Trophoblast cell (in vitro differentiated cells and primary cell): Measurements from ENCODE around the gene PRR16.

Source experiments
- DNase-seq, 2 donors: peaks; one replicate each; pipeline ENCODE4 v3.0.0-alpha.2; 2016
- H2AFZ ChIP-seq: 2 replicates; pipeline ENCODE4 v1.6.1; 2013; ENCODE audit warnings: low read length, moderate library complexity, mild to moderate bottlenecking; ENCODE audit not compliant: insufficient read depth, poor library complexity
- H2AK5ac ChIP-seq: 2 replicates; pipeline ENCODE4 v1.6.1; 2013; ENCODE audit warnings: mild to moderate bottlenecking, low read length
- H2BK120ac ChIP-seq: 2 replicates; pipeline ENCODE4 v1.6.1; 2013; ENCODE audit warnings: low read length, mild to moderate bottlenecking, moderate library complexity; ENCODE audit not compliant: insufficient read depth, poor library complexity
- H2BK12ac ChIP-seq: 2 replicates; pipeline ENCODE4 v1.6.1; 2013; ENCODE audit warnings: mild to moderate bottlenecking, low read length, moderate library complexity
- H2BK5ac ChIP-seq: 2 replicates; pipeline ENCODE4 v1.6.1; 2013; ENCODE audit warnings: low read length, low read depth, moderate library complexity, mild to moderate bottlenecking; ENCODE audit not compliant: poor library complexity
- H3K14ac ChIP-seq: 2 replicates; pipeline ENCODE4 v1.6.1; 2013; ENCODE audit warnings: mild to moderate bottlenecking, low read length
- H3K18ac ChIP-seq: 2 replicates; pipeline ENCODE4 v1.6.1; 2013; ENCODE audit warnings: mild to moderate bottlenecking, low read length
- H3K23ac ChIP-seq: 2 replicates; pipeline ENCODE4 v1.6.1; 2013; ENCODE audit warnings: low read length
- H3K27ac ChIP-seq: 2 replicates; pipeline ENCODE4 v1.5.1; 2013; ENCODE audit warnings: low read depth, mild to moderate bottlenecking, inconsistent platforms, low read length, moderate library complexity
- H3K27me3 ChIP-seq: 2 replicates; pipeline ENCODE4 v1.6.1; 2013; ENCODE audit warnings: inconsistent platforms, mild to moderate bottlenecking, low read length, moderate library complexity; ENCODE audit not compliant: insufficient read depth
- H3K36me3 ChIP-seq, 2 experiments: 1 replicate in 1 of 2; 2 replicates in 1 of 2; pipeline ENCODE4 v1.6.1; 2013; ENCODE audit warnings: low read length in 2 of 2, mild to moderate bottlenecking in 2 of 2, moderate library complexity in 1 of 2; ENCODE audit not compliant: insufficient read depth in 2 of 2, control insufficient read depth in 1 of 2
- H3K4ac ChIP-seq: 2 replicates; pipeline ENCODE4 v1.6.1; 2013; ENCODE audit warnings: low read depth, mild to moderate bottlenecking, low read length, moderate library complexity
- H3K4me1 ChIP-seq, 2 experiments: 1 replicate in 1 of 2; 2 replicates in 1 of 2; pipeline ENCODE4 v1.6.1; 2013; ENCODE audit warnings: low read length in 2 of 2, mild to moderate bottlenecking in 2 of 2, moderate library complexity in 1 of 2; ENCODE audit not compliant: insufficient read depth in 2 of 2, control insufficient read depth in 1 of 2
- H3K4me2 ChIP-seq: 2 replicates; pipeline ENCODE4 v1.6.1; 2013; ENCODE audit warnings: inconsistent platforms, mild to moderate bottlenecking, low read length, moderate library complexity
- H3K4me3 ChIP-seq: 2 replicates; pipeline ENCODE4 v1.5.1; 2013; ENCODE audit warnings: mild to moderate bottlenecking, low read depth, low read length, inconsistent platforms
- H3K79me1 ChIP-seq: one replicate; pipeline ENCODE4 v1.6.1; 2013; ENCODE audit warnings: low read length
- H3K79me2 ChIP-seq: 2 replicates; pipeline ENCODE4 v1.6.1; 2013; ENCODE audit warnings: low read length, mild to moderate bottlenecking; ENCODE audit not compliant: control insufficient read depth, insufficient read depth, poor library complexity
- H3K9ac ChIP-seq: 2 replicates; pipeline ENCODE4 v1.6.1; 2013; ENCODE audit warnings: mild to moderate bottlenecking, low read length
- H3K9me3 ChIP-seq: 2 replicates; pipeline ENCODE4 v1.6.1; 2013; ENCODE audit warnings: low read depth, mild to moderate bottlenecking, control low read depth, inconsistent platforms, low read length; ENCODE audit not compliant: insufficient read depth
- H4K12ac ChIP-seq: 2 replicates; pipeline ENCODE4 v1.6.1; 2013; ENCODE audit warnings: low read depth, mild to moderate bottlenecking, low read length, moderate library complexity
- H4K8ac ChIP-seq: 2 replicates; pipeline ENCODE4 v1.6.1; 2013; ENCODE audit warnings: low read depth, mild to moderate bottlenecking, low read length, moderate library complexity
- H4K91ac ChIP-seq: one replicate; pipeline ENCODE4 v1.6.1; 2013; ENCODE audit warnings: low read depth, mild to moderate bottlenecking, low read length, moderate library complexity
- WGBS: extraction: QIAGEN DNeasy Blood & Tissue Kit; methylation state at CpG from one replicate; pipeline ENCODE4 v1.1.7; 2013; ENCODE audit warnings: missing lambda C conversion rate; ENCODE audit not compliant: insufficient read length, insufficient coverage; ENCODE audit errors: extremely low coverage; 5-methylcytosine and 5-hydroxymethylcytosine counted together

Gene PRR16

DNA sequence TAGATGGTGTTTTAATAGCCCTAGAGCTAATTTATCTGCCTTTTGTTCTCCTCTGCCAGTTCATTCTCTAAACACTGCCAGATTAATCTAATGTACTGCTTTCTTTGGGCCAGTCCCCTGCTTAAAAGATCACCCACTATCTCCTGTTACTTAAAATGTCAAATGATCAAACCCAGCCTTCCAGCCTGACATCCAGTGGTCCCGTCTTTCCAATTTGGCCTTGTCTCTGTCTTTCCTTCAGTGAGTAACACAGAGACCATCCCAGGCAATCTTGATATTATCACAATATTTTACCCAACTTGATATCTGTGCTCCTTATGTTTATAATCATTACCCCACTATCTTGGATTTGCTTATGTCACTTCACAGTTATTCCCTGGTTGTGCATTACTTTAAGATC is 12.0 kb downstream of the PRR16 start:
- Histone ChIP-seq H3K23ac (no peak overlapping the region), H3K4me1 (no peaks in the 10 kb centered on the region), H4K8ac (no peak overlapping the region), H4K91ac (no peak overlapping the region), H3K4me2 (no peak overlapping the region), H2AFZ (no peak overlapping the region), H2BK12ac (no peak overlapping the region), H3K79me2 (no peaks in the 10 kb centered on the region), H3K27me3 (no peaks in the 10 kb centered on the region), H3K4ac (no peak overlapping the region), H3K79me1 (no peaks in the 10 kb centered on the region), H3K9me3 (no peaks in the 10 kb centered on the region), H3K27ac (no peak overlapping the region), H3K18ac (no peak overlapping the region), H2AK5ac (no peak overlapping the region), H3K14ac (no peak overlapping the region), H3K4me3 (no peak overlapping the region), H3K36me3 (no peaks in the 10 kb centered on the region), H3K9ac (no peak overlapping the region), H4K12ac (no peak overlapping the region), H2BK120ac (no peak overlapping the region), H2BK5ac (no peak overlapping the region)
- DNase-seq = no peak
- WGBS = no CpG with 5 or more reads among the region's 1 CpG

DNA sequence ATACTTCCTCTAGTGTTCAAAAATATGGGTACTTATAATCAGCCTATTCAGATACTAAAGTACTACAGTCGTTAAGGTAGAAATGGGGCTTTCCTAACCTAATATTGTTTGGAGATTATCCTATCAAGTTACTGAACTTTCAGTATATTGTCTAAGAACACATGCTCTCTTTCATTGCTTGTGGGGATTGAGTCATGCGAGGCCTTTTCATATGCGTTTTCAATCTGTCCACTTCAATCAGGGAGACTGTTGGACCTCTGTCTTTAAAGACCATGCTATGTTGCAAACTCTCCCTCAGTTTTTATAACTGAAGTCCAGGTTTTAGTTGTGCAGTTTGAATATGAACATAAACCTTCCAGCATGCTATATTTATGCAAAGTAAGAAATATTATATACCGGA is 15.0 kb downstream of the PRR16 start:
- no peaks in the 10 kb centered on the region for H3K27me3 ChIP-seq
- no peaks in the 10 kb centered on the region for H3K79me1 ChIP-seq
- no peak overlapping the region for H3K18ac ChIP-seq
- no peak overlapping the region for H3K4me2 ChIP-seq
- no peak overlapping the region for H3K27ac ChIP-seq
- H2AFZ ChIP-seq = no peak overlapping the region
- H2AK5ac ChIP-seq = no peak overlapping the region
- no peak overlapping the region for H2BK120ac ChIP-seq
- no peak overlapping the region for H2BK12ac ChIP-seq
- no peak overlapping the region for H3K23ac ChIP-seq
- H4K91ac ChIP-seq = no peak overlapping the region
- H3K9ac ChIP-seq = no peak overlapping the region
- no peak overlapping the region for H4K8ac ChIP-seq
- no peaks in the 10 kb centered on the region for H3K79me2 ChIP-seq
- H3K9me3 ChIP-seq = no peaks in the 10 kb centered on the region
- no peak overlapping the region for H4K12ac ChIP-seq
- no CpG with 5 or more reads among the region's 4 CpGs for WGBS
- no peak overlapping the region for H3K4ac ChIP-seq
- no peak overlapping the region for H3K14ac ChIP-seq
- DNase-seq = no peak
- no peaks in the 10 kb centered on the region for H3K4me1 ChIP-seq
- no peak overlapping the region for H3K4me3 ChIP-seq
- no peak overlapping the region for H2BK5ac ChIP-seq
- no peaks in the 10 kb centered on the region for H3K36me3 ChIP-seq

DNA sequence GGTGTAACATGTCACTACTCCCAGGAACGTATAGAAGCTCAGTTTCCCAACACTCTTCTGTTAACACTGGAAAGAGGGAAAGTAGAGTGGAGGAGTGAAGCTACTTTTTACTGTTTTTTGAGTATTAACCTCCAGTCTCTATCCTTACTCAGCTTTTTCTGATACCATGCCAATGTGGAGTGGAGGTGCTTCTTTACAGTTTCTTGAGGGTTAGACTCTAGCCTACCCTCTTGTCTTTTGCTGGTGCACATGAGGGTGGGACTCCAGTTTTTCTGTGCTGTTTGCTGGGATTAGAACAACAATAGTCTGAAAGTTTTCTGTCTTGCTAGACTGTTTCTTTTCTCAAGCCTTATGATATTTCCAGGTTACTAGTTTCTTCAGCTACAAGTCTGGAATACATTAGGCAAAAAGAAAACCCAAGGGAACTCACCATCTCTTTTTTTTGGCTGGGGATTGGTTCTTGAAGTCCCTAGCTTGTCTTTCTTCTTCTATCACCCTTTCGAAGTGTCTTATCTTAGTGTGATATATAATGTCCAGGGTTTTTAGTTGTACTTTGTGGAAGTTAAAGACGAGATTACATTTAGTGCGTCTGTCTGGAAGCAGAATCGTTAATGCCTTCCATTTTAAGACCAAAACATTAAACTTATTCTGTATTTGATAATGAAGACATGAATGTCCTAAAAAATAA is 35.9 kb downstream of the PRR16 start:
- no peak overlapping the region for H4K12ac ChIP-seq
- no CpG with 5 or more reads among the region's 5 CpGs for WGBS
- no peak overlapping the region for H3K18ac ChIP-seq
- no peaks in the 10 kb centered on the region for H3K27me3 ChIP-seq
- H2AK5ac ChIP-seq = no peak overlapping the region
- no peaks in the 10 kb centered on the region for H3K4me1 ChIP-seq
- H3K9ac ChIP-seq = no peak overlapping the region
- H3K27ac ChIP-seq = no peak overlapping the region
- no peaks in the 10 kb centered on the region for H3K79me1 ChIP-seq
- no peak overlapping the region for H3K4me2 ChIP-seq
- H3K14ac ChIP-seq = no peak overlapping the region
- no peak for DNase-seq
- H4K91ac ChIP-seq = no peak overlapping the region
- H3K36me3 ChIP-seq = no peaks in the 10 kb centered on the region
- H3K4me3 ChIP-seq = no peak overlapping the region
- no peak overlapping the region for H3K23ac ChIP-seq
- H3K9me3 ChIP-seq = no peaks in the 10 kb centered on the region
- no peak overlapping the region for H2BK12ac ChIP-seq
- H2BK120ac ChIP-seq = no peak overlapping the region
- H2AFZ ChIP-seq = no peak overlapping the region
- H3K4ac ChIP-seq = no peak overlapping the region
- H4K8ac ChIP-seq = no peak overlapping the region
- no peaks in the 10 kb centered on the region for H3K79me2 ChIP-seq
- no peak overlapping the region for H2BK5ac ChIP-seq

DNA sequence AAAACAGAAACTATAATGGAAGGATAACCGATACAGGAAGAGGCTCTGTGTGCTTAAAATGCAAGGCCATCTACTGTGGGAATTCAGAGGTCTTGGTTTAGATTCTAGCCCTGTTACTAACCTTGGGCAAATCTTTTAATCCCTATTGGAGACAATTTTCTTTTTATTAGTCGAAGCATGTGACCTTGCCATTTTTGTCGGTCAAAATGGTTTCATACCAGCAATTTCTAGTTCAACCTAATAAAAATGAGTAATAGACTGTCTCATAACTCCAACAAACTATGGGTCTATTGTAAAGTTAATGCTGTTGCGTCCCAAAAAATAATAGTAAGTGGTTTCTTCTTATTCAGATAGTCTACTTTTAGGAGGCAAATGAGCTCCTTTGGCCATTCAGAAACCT is 38.4 kb downstream of the PRR16 start:
- Histone ChIP-seq H3K9ac (no peak overlapping the region), H2AFZ (no peak overlapping the region), H3K79me1 (no peaks in the 10 kb centered on the region), H3K18ac (no peak overlapping the region), H4K12ac (no peak overlapping the region), H3K4ac (no peak overlapping the region), H2BK5ac (no peak overlapping the region), H3K4me2 (no peak overlapping the region), H3K4me1 (no peaks in the 10 kb centered on the region), H3K79me2 (no peaks in the 10 kb centered on the region), H3K36me3 (no peaks in the 10 kb centered on the region), H2BK120ac (no peak overlapping the region), H3K4me3 (no peak overlapping the region), H4K91ac (no peak overlapping the region), H3K23ac (no peak overlapping the region), H2AK5ac (no peak overlapping the region), H4K8ac (no peak overlapping the region), H3K14ac (no peak overlapping the region), H3K27me3 (no peaks in the 10 kb centered on the region), H3K27ac (no peak overlapping the region), H3K9me3 (no peaks in the 10 kb centered on the region), H2BK12ac (no peak overlapping the region)
- DNase-seq = no peak
- WGBS = no CpG with 5 or more reads among the region's 4 CpGs
